MM.1S (cell line): ENCODE results near the gene TBC1D14.

Source experiments
- CTCF ChIP-seq: fragments of 300-600 bp; sonication (generic); IDR thresholded peaks from 2 replicates; pipeline ENCODE4 v1.5.1; 2016; ENCODE audit warnings: antibody characterized with exemption, low read length, mixed read lengths
- EZH2 ChIP-seq: fragments of 300-600 bp; sonication (generic); optimal IDR thresholded peaks from 2 replicates; pipeline ENCODE3; 2017; ENCODE audit warnings: low read depth, mild to moderate bottlenecking, antibody characterized with exemption, low read length, mixed read lengths
- EZH2phosphoT487 ChIP-seq: fragments of 300-600 bp; sonication (generic); IDR thresholded peaks from 2 replicates; pipeline ENCODE4 v1.6.1; 2018; ENCODE audit warnings: antibody characterized with exemption, low read length

GRCh38 chr4:6880691-6881090, 28.9 kb upstream of the TBC1D14 start:
- TF ChIP-seq CTCF (no peak), EZH2 (no peak), EZH2phosphoT487 (no peak)
